OCI-LY3 (cell line): ENCODE measurements around the gene GTPBP6.

ENCODE experiments used
- H2AFZ ChIP-seq: fragments of 200-600, 300-600 bp; shearing (Covaris generic); 2 replicates; pipeline ENCODE4 v1.6.0; 2014; ENCODE audit warnings: antibody characterized with exemption, low read depth, low read length
- H3K27ac ChIP-seq: fragments of 200-600, 300-600 bp; sonication (generic); 2 replicates; pipeline ENCODE4 v1.5.1; 2014; ENCODE audit warnings: mild to moderate bottlenecking, low read length, moderate library complexity, mixed read lengths
- H3K27me3 ChIP-seq: fragments of 200-600, 300-600 bp; sonication (generic); 2 replicates; pipeline ENCODE4 v1.6.1; 2014; ENCODE audit warnings: low read depth, low read length, mixed read lengths
- H3K36me3 ChIP-seq: fragments of 200-600, 300-600 bp; sonication (generic); replicated peaks from 2 replicates; pipeline ENCODE3; 2014; ENCODE audit warnings: low read depth, low read length, mixed read lengths
- H3K4me1 ChIP-seq: fragments of 300-600, 200-600 bp; sonication (generic); 2 replicates; pipeline ENCODE4 v1.6.1; 2014; ENCODE audit warnings: low read length, mixed read lengths
- H3K4me2 ChIP-seq: fragments of 200-600, 300-600 bp; sonication (generic); 2 replicates; pipeline ENCODE4 v1.6.1; 2014; ENCODE audit warnings: low read length, mixed read lengths
- H3K4me3 ChIP-seq: fragments of 300-600, 200-600 bp; sonication (generic); 2 replicates; pipeline ENCODE4 v1.5.1; 2014; ENCODE audit warnings: antibody characterized with exemption, mild to moderate bottlenecking, low read length, moderate library complexity
- H3K79me2 ChIP-seq: fragments of 300-600, 200-600 bp; shearing (Covaris generic); 2 replicates; pipeline ENCODE4 v1.6.1; 2014; ENCODE audit warnings: mild to moderate bottlenecking, low read length, mixed read lengths
- H3K9ac ChIP-seq: fragments of 300-600, 200-600 bp; shearing (Covaris generic); 2 replicates; pipeline ENCODE4 v1.6.0; 2014; ENCODE audit warnings: mild to moderate bottlenecking, low read length, moderate library complexity
- H3K9me3 ChIP-seq: fragments of 200-600, 300-600 bp; shearing (Covaris generic); 2 replicates; pipeline ENCODE4 v1.6.1; 2014; ENCODE audit warnings: low read length, mixed read lengths; ENCODE audit not compliant: insufficient read depth
- H4K20me1 ChIP-seq: fragments of 200-600, 300-600 bp; sonication (generic); 2 replicates; pipeline ENCODE4 v1.6.1; 2016; ENCODE audit warnings: low read length, mixed read lengths; ENCODE audit not compliant: insufficient read depth
- EZH2phosphoT487 ChIP-seq: fragments of 200-600 bp; shearing (Covaris generic); IDR thresholded peaks from 2 replicates; pipeline ENCODE4 v1.6.1; 2018; ENCODE audit warnings: antibody characterized with exemption, mixed run types, low read depth
- TF ChIP-seq, protein P1 (sequence below): fragments of 200-600, 300-600 bp; sonication (generic); IDR thresholded peaks from 2 replicates; pipeline ENCODE4 v1.5.1; 2014; ENCODE audit warnings: antibody characterized with exemption, low read length, low read depth

Gene GTPBP6

GRCh38 chrX:334331-334891 is 15.8 kb upstream of the GTPBP6 start:
- Histone ChIP-seq H3K79me2 (no peaks in the 10 kb centered on the region), H3K27me3 (no peaks in the 10 kb centered on the region), H3K4me1 (no peaks in the 10 kb centered on the region), H4K20me1 (no peaks in the 10 kb centered on the region), H3K9me3 (no peaks in the 10 kb centered on the region), H3K4me3 (no peak overlapping the region), H3K27ac (no peak overlapping the region), H3K36me3 (peaks cover 38% of the 10 kb centered on the region), H3K9ac (no peak overlapping the region), H2AFZ (no peak overlapping the region), H3K4me2 (no peak overlapping the region)
- TF ChIP-seq, protein P1, sequence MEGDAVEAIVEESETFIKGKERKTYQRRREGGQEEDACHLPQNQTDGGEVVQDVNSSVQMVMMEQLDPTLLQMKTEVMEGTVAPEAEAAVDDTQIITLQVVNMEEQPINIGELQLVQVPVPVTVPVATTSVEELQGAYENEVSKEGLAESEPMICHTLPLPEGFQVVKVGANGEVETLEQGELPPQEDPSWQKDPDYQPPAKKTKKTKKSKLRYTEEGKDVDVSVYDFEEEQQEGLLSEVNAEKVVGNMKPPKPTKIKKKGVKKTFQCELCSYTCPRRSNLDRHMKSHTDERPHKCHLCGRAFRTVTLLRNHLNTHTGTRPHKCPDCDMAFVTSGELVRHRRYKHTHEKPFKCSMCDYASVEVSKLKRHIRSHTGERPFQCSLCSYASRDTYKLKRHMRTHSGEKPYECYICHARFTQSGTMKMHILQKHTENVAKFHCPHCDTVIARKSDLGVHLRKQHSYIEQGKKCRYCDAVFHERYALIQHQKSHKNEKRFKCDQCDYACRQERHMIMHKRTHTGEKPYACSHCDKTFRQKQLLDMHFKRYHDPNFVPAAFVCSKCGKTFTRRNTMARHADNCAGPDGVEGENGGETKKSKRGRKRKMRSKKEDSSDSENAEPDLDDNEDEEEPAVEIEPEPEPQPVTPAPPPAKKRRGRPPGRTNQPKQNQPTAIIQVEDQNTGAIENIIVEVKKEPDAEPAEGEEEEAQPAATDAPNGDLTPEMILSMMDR = no peak
- TF ChIP-seq EZH2phosphoT487 = no peak

DNA sequence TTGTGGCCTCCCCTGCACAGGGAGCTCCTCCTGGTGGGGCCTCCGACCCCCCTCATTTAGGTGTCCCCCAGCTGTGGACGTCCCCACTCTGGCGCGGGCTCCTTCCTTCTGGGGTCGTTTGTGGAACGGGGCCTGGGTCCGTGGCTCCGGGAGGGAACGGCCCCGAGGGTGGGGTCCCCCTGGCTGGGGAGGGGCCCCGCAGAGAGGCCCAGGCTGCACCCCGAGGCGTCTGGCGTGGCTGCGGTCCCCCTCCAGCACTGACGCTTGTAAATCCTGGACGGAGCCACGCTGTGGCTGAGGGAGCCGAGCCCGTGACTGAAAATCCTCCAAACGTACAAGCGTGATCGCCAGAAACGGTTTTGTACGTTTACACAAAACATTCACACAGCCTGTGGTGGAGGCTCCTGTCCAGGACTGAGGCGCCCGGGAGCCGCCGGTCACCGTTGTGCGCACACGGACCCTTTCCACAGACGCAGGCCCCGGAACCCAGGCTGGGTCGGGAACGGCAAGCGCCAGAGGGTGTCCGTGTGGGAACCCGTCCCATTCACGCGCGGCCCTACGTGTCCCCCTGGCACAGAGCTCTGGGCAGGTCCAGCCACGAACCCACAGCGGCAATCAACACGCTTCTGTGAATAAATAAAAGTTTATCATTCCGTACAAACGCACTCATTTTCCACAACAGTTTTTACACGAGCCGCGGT is 15.2 kb upstream of the GTPBP6 start:
- no peak overlapping the region for H3K9ac ChIP-seq
- no peak overlapping the region for H3K4me3 ChIP-seq
- no peaks in the 10 kb centered on the region for H3K4me1 ChIP-seq
- no peak for TF ChIP-seq EZH2phosphoT487
- TF ChIP-seq, protein P1 = no peak
- no peaks in the 10 kb centered on the region for H3K27me3 ChIP-seq
- no peak overlapping the region for H2AFZ ChIP-seq
- no peaks in the 10 kb centered on the region for H3K79me2 ChIP-seq
- H3K36me3 ChIP-seq = peaks cover 35% of the 10 kb centered on the region
- no peaks in the 10 kb centered on the region for H4K20me1 ChIP-seq
- H3K9me3 ChIP-seq = no peaks in the 10 kb centered on the region
- no peak overlapping the region for H3K4me2 ChIP-seq
- no peak overlapping the region for H3K27ac ChIP-seq

GRCh38 chrX:332916-333610 is 14.5 kb upstream of the GTPBP6 start:
- Histone ChIP-seq H3K27ac (no peak overlapping the region), H2AFZ (no peak overlapping the region), H3K4me1 (no peaks in the 10 kb centered on the region), H3K27me3 (no peaks in the 10 kb centered on the region), H3K4me3 (no peak overlapping the region), H3K36me3 (peaks cover 29% of the 10 kb centered on the region), H3K4me2 (no peak overlapping the region), H4K20me1 (no peaks in the 10 kb centered on the region), H3K9ac (no peak overlapping the region), H3K9me3 (no peaks in the 10 kb centered on the region), H3K79me2 (no peaks in the 10 kb centered on the region)
- TF ChIP-seq, protein P1 = no peak
- no peak for TF ChIP-seq EZH2phosphoT487

DNA sequence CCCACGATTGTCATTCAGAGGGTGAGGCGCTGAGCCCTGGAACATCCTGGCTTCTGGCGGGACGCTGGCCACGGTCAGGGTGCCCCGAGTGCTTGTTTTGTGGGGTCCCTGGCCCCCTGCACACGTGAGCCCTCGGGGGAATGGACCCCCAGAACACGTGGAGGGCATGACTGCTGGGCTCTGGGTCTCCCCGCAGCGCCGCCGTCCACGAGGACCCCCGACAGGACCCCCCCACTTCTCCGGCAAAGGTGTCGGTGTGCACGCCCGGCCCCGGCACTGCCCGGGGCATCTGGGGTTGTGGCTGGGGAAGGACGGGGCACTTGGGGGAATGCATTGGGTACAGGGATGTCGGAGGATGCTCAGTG is 13.9 kb upstream of the GTPBP6 start:
- no peaks in the 10 kb centered on the region for H4K20me1 ChIP-seq
- H3K36me3 ChIP-seq = peaks cover 23% of the 10 kb centered on the region
- H2AFZ ChIP-seq = no peak overlapping the region
- H3K4me1 ChIP-seq = no peaks in the 10 kb centered on the region
- no peak overlapping the region for H3K4me2 ChIP-seq
- no peak overlapping the region for H3K4me3 ChIP-seq
- H3K9ac ChIP-seq = no peak overlapping the region
- H3K27ac ChIP-seq = no peak overlapping the region
- H3K79me2 ChIP-seq = no peaks in the 10 kb centered on the region
- no peak for TF ChIP-seq EZH2phosphoT487
- H3K9me3 ChIP-seq = no peaks in the 10 kb centered on the region
- no peaks in the 10 kb centered on the region for H3K27me3 ChIP-seq
